ENCODE results near the gene DDX28. TPM values are rescaled to one million over a fixed set of nuclear protein-coding genes. Genes with fewer than 3 reads are reported as not detected.

DDX28 gene
- total RNA-seq, 1 experiment from 2014 or later: 13.4 TPM

- intact Hi-C loops (cut with micrococcal nuclease): no loop called here
- Histone ChIP-seq H3K4me3 (ENCODE audit: low read length) (no peak overlapping the region), H3K79me2 (ENCODE audit: low read length) (no peaks in the 10 kb centered on the region), H3F3A (ENCODE audit: low read length, unreplicated experiment) (no peaks in the 10 kb centered on the region), H3K27ac (ENCODE audit: low read length) (no peak overlapping the region), H3K4me2 (ENCODE audit: low read length) (no peak overlapping the region), H3K9me2 (replicated peaks; ENCODE audit: low read length) (no peaks in the 10 kb centered on the region), H3K9me3 (ENCODE audit: low read length) (no peaks in the 10 kb centered on the region), H3K36me3 (ENCODE audit: low read depth, low read length) (0 out of 2 replicates have a peak, but pooled peaks cover 3% of the 10 kb centered on the region), H2AFZ (ENCODE audit: low read length) (no peak overlapping the region), H3K9ac (ENCODE audit: low read length) (no peak overlapping the region), H4K20me1 (ENCODE audit: low read length) (no peaks in the 10 kb centered on the region), H3K27me3 (ENCODE audit: low read length) (no peaks in the 10 kb centered on the region), H3K4me1 (ENCODE audit: insufficient read depth, low read length) (peaks cover 8% of the 10 kb centered on the region)
- ChIA-PET CTCF (no interaction called here), POLR2A (ENCODE audit: unreplicated experiment) (no interaction called here)
- BruUV-seq (replicated peaks): no TSS peak
- DNase-seq (no peak), ATAC-seq (no peak)
- no peak for TF ChIP-seq EZH2 (IDR thresholded peaks at IDR 0.05; ENCODE audit: low read length, unreplicated experiment)
- no peak for TF ChIP-seq CTCF (conservative IDR thresholded peaks at IDR 0.05; ENCODE audit: low read depth, low read length)
- TF ChIP-seq EZH2phosphoT487 (IDR thresholded peaks at IDR 0.05; ENCODE audit: borderline replicate concordance, low read length): no peak
Observed at GRCh38 chr16:68069511-68070248, 46.6 kb upstream of the DDX28 start.

GRCh38 chr16:68068926-68069325 is 45.9 kb upstream of the DDX28 start:
- Histone ChIP-seq H3K4me1 (ENCODE audit: insufficient read depth, low read length) (peaks cover 8% of the 10 kb centered on the region), H3K9me2 (replicated peaks; ENCODE audit: low read length) (no peaks in the 10 kb centered on the region), H4K20me1 (ENCODE audit: low read length) (no peaks in the 10 kb centered on the region), H3K27ac (ENCODE audit: low read length) (no peak overlapping the region), H3K27me3 (ENCODE audit: low read length) (no peaks in the 10 kb centered on the region), H3K36me3 (ENCODE audit: low read depth, low read length) (0 out of 2 replicates have a peak, but pooled peaks cover 3% of the 10 kb centered on the region), H3F3A (ENCODE audit: low read length, unreplicated experiment) (no peaks in the 10 kb centered on the region), H2AFZ (ENCODE audit: low read length) (no peak overlapping the region), H3K79me2 (ENCODE audit: low read length) (no peaks in the 10 kb centered on the region), H3K9ac (ENCODE audit: low read length) (no peak overlapping the region), H3K9me3 (ENCODE audit: low read length) (no peaks in the 10 kb centered on the region), H3K4me3 (ENCODE audit: low read length) (no peak overlapping the region), H3K4me2 (ENCODE audit: low read length) (no peak overlapping the region)
- no peak for ATAC-seq
- POLR2A ChIA-PET (ENCODE audit: unreplicated experiment): no interaction called here
- no peak for DNase-seq
- CTCF ChIA-PET: no interaction called here
- BruUV-seq (replicated peaks): no TSS peak
- TF ChIP-seq EZH2phosphoT487 (IDR thresholded peaks at IDR 0.05; ENCODE audit: borderline replicate concordance, low read length): no peak
- TF ChIP-seq CTCF (conservative IDR thresholded peaks at IDR 0.05; ENCODE audit: low read depth, low read length): no peak
- intact Hi-C loops (cut with micrococcal nuclease): no loop called here

GRCh38 chr16:68066763-68067162 is 43.7 kb upstream of the DDX28 start:
- Histone ChIP-seq H3K9ac (ENCODE audit: low read length) (no peak overlapping the region), H3K4me2 (ENCODE audit: low read length) (no peak overlapping the region), H3K9me2 (replicated peaks; ENCODE audit: low read length) (no peaks in the 10 kb centered on the region), H3K27ac (ENCODE audit: low read length) (no peak overlapping the region), H3K36me3 (ENCODE audit: low read depth, low read length) (0 out of 2 replicates have a peak, but pooled peaks cover 3% of the 10 kb centered on the region), H3K4me3 (ENCODE audit: low read length) (no peak overlapping the region), H3K9me3 (ENCODE audit: low read length) (no peaks in the 10 kb centered on the region), H3K4me1 (ENCODE audit: insufficient read depth, low read length) (peaks cover under 1% of the 10 kb centered on the region; the same call in 1 of the 2 replicates), H3F3A (ENCODE audit: low read length, unreplicated experiment) (no peaks in the 10 kb centered on the region), H3K27me3 (ENCODE audit: low read length) (no peaks in the 10 kb centered on the region), H3K79me2 (ENCODE audit: low read length) (no peaks in the 10 kb centered on the region), H4K20me1 (ENCODE audit: low read length) (no peaks in the 10 kb centered on the region), H2AFZ (ENCODE audit: low read length) (no peak overlapping the region)
- ChIA-PET POLR2A (ENCODE audit: unreplicated experiment) (no interaction called here), CTCF (no interaction called here)
- intact Hi-C loops (cut with micrococcal nuclease): no loop called here
- ATAC-seq: no peak
- TF ChIP-seq EZH2 (IDR thresholded peaks at IDR 0.05; ENCODE audit: low read length, unreplicated experiment): no peak
- TF ChIP-seq CTCF (conservative IDR thresholded peaks at IDR 0.05; ENCODE audit: low read depth, low read length): no peak
- TF ChIP-seq EZH2phosphoT487 (IDR thresholded peaks at IDR 0.05; ENCODE audit: borderline replicate concordance, low read length): no peak
- DNase-seq: no peak
- no TSS peak for BruUV-seq (replicated peaks)
